C4-2B (cell line): ENCODE data around the gene ALOXE3.

Source experiments
- ZFX ChIP-seq: fragments of 450-650 bp; IDR thresholded peaks from 2 replicates; pipeline ENCODE4 v1.6.1; 2017
- TF ChIP-seq, protein P1 (sequence below): fragments of 450-650 bp; conservative IDR thresholded peaks from 2 replicates; pipeline ENCODE4 v1.5.1; 2017; ENCODE audit warnings: mild to moderate bottlenecking

- TF ChIP-seq, protein P1, sequence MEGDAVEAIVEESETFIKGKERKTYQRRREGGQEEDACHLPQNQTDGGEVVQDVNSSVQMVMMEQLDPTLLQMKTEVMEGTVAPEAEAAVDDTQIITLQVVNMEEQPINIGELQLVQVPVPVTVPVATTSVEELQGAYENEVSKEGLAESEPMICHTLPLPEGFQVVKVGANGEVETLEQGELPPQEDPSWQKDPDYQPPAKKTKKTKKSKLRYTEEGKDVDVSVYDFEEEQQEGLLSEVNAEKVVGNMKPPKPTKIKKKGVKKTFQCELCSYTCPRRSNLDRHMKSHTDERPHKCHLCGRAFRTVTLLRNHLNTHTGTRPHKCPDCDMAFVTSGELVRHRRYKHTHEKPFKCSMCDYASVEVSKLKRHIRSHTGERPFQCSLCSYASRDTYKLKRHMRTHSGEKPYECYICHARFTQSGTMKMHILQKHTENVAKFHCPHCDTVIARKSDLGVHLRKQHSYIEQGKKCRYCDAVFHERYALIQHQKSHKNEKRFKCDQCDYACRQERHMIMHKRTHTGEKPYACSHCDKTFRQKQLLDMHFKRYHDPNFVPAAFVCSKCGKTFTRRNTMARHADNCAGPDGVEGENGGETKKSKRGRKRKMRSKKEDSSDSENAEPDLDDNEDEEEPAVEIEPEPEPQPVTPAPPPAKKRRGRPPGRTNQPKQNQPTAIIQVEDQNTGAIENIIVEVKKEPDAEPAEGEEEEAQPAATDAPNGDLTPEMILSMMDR, result no peak
- TF ChIP-seq ZFX, result no peak
Observed at GRCh38 chr17:8146381-8147140, 28.2 kb upstream of the ALOXE3 start.
